WERI-Rb-1 (cell line): ENCODE measurements around the gene SAMD14.

Source experiments
- DNase-seq: peaks from one replicate; pipeline ENCODE4 v3.0.0-alpha.2; 2020
- H3K27ac ChIP-seq: fragments of 250-450 bp; sonication (Bioruptor Pico); 2 replicates; pipeline ENCODE4 v1.5.1; 2020; ENCODE audit warnings: mild to moderate bottlenecking, moderate library complexity
- H3K27me3 ChIP-seq: fragments of 250-450 bp; sonication (Bioruptor Pico); 2 replicates; pipeline ENCODE4 v1.5.1; 2021; ENCODE audit warnings: mild to moderate bottlenecking, low read depth, moderate library complexity; ENCODE audit not compliant: insufficient read depth, severe bottlenecking
- H3K36me3 ChIP-seq: fragments of 250-450 bp; sonication (Bioruptor Pico); 2 replicates; pipeline ENCODE4 v1.5.1; 2020; ENCODE audit warnings: mild to moderate bottlenecking, moderate library complexity
- H3K4me3 ChIP-seq: 2 replicates; pipeline ENCODE4 v1.5.1; 2011; ENCODE audit warnings: low read depth, mild to moderate bottlenecking, control low read depth, low read length
- H3K9me3 ChIP-seq: fragments of 250-450 bp; sonication (Bioruptor Pico); 2 replicates; pipeline ENCODE4 v1.5.1; 2021; ENCODE audit warnings: mild to moderate bottlenecking, moderate library complexity; ENCODE audit not compliant: severe bottlenecking
- CTCF ChIP-seq: IDR thresholded peaks from 2 replicates; pipeline ENCODE4 v1.5.1; 2011; ENCODE audit warnings: low read depth, mild to moderate bottlenecking, control low read depth, inconsistent platforms, low read length

The SAMD14 gene

GRCh38 chr17:50094243-50094752 is 35.7 kb downstream of the SAMD14 start:
- H3K27ac ChIP-seq: peak overlapping the region; percentile 14

GRCh38 chr17:50093807-50094206 is 36.2 kb downstream of the SAMD14 start:
- Histone ChIP-seq H3K27me3 (no peaks in the 10 kb centered on the region), H3K36me3 (peaks cover 15% of the 10 kb centered on the region)
- no peak for TF ChIP-seq CTCF

More at GRCh38 chr17:50094243-50094752, 35.7 kb downstream of the SAMD14 start:
- peak; percentile 95 for DNase-seq
- Histone ChIP-seq H3K36me3 (peaks cover 15% of the 10 kb centered on the region), H3K4me3 (peak overlapping the region; percentile 90), H3K27me3 (no peaks in the 10 kb centered on the region), H3K9me3 (no peaks in the 10 kb centered on the region)
- peak; percentile 91 for TF ChIP-seq CTCF

GRCh38 chr17:50093246-50093645 is 36.7 kb downstream of the SAMD14 start:
- DNase-seq: no peak
- H3K27ac ChIP-seq: no peak overlapping the region
- H3K36me3 ChIP-seq: peaks cover 13% of the 10 kb centered on the region
- no peaks in the 10 kb centered on the region for H3K27me3 ChIP-seq
- H3K4me3 ChIP-seq: no peak overlapping the region
- TF ChIP-seq CTCF: no peak
- H3K9me3 ChIP-seq: no peaks in the 10 kb centered on the region

More at GRCh38 chr17:50093807-50094206, 36.2 kb downstream of the SAMD14 start:
- Histone ChIP-seq H3K4me3 (no peak overlapping the region), H3K9me3 (no peaks in the 10 kb centered on the region), H3K27ac (0 out of 2 replicates have a peak overlapping the region, but pooled peaks have one; percentile 3)
- no peak for DNase-seq

GRCh38 chr17:50091918-50092285 is 38.1 kb downstream of the SAMD14 start:
- TF ChIP-seq CTCF: no peak
- no peak for DNase-seq
- Histone ChIP-seq H3K27me3 (no peaks in the 10 kb centered on the region), H3K9me3 (no peaks in the 10 kb centered on the region), H3K4me3 (no peak overlapping the region), H3K36me3 (peaks cover 8% of the 10 kb centered on the region; the same call in 1 of the 2 replicates), H3K27ac (no peak overlapping the region)

- DNase-seq: no peak
- no peak overlapping the region for H3K27ac ChIP-seq
- H3K36me3 ChIP-seq: peaks cover 8% of the 10 kb centered on the region; the same call in 1 of the 2 replicates
- TF ChIP-seq CTCF: no peak
- no peak overlapping the region for H3K4me3 ChIP-seq
- H3K9me3 ChIP-seq: no peaks in the 10 kb centered on the region
- H3K27me3 ChIP-seq: no peaks in the 10 kb centered on the region
These were observed 38.7 kb downstream of the SAMD14 start for GRCh38 chr17:50090971-50091917.
